ENCODE measurements around the gene CCP110.
A peak's percentile ranks its signal among the peaks of the same experiment; 100 is the strongest.

DNA sequence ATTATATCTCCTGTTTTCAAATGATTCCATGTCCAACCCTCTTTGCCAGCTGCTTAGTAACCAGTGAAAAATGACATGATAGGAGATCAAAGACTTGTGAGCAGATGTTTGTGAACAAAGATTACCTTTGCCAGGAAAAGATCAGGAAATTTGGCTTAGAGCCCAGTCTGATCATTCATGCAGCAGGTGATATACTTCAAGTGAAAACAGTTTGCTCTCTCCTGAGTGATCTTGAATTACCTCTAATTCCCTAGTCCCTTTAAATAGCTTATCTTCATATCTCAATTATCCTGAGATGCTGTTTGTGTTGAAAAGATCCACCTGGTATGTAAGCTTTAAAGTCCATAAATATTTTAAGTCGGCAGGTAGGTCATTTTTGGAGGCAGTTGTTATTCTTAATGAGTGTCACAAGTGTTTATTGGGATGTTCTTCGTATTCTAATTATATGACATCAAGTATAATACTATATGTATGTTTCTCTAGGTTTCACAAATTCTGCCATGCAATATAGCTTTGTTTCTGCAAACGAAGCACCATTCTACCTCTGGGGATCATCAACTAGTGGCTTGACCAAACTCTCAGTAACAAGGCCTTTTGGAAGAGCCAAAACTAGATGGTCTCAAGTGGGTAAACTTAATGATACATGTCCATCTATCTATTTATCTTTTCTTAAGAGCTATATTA, 18.5 kb downstream of the CCP110 start:
- TF ChIP-seq, protein P1, sequence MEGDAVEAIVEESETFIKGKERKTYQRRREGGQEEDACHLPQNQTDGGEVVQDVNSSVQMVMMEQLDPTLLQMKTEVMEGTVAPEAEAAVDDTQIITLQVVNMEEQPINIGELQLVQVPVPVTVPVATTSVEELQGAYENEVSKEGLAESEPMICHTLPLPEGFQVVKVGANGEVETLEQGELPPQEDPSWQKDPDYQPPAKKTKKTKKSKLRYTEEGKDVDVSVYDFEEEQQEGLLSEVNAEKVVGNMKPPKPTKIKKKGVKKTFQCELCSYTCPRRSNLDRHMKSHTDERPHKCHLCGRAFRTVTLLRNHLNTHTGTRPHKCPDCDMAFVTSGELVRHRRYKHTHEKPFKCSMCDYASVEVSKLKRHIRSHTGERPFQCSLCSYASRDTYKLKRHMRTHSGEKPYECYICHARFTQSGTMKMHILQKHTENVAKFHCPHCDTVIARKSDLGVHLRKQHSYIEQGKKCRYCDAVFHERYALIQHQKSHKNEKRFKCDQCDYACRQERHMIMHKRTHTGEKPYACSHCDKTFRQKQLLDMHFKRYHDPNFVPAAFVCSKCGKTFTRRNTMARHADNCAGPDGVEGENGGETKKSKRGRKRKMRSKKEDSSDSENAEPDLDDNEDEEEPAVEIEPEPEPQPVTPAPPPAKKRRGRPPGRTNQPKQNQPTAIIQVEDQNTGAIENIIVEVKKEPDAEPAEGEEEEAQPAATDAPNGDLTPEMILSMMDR (CRISPR knock-in tag; IDR thresholded peaks at IDR 0.05): no peak
- TF ChIP-seq SIN3A (IDR thresholded peaks at IDR 0.05; ENCODE audit: borderline replicate concordance, low read depth, low read length): no peak
- TF ChIP-seq CHD2 (IDR thresholded peaks at IDR 0.05; ENCODE audit: low read depth, low read length): no peak
- peak; percentile 97 for TF ChIP-seq FOXA3 (CRISPR knock-in tag; IDR thresholded peaks at IDR 0.05)
- peak; percentile 92 for TF ChIP-seq HNF4A (CRISPR knock-in tag; IDR thresholded peaks at IDR 0.05)
- no peak for TF ChIP-seq PTBP1 (IDR thresholded peaks at IDR 0.05; ENCODE audit: low read depth, low read length, poor library complexity, severe bottlenecking)
- TF ChIP-seq MAFG (CRISPR knock-in tag; IDR thresholded peaks at IDR 0.05): no peak
- no peak for TF ChIP-seq NR3C1 (CRISPR knock-in tag; IDR thresholded peaks at IDR 0.05)
